ENCODE data around the gene TPD52L2. TPM values are rescaled to one million over a fixed set of nuclear protein-coding genes. Genes with fewer than 3 reads are reported as not detected.
A peak's percentile ranks its signal among the peaks of the same experiment; 100 is the strongest.

Gene TPD52L2
- total RNA-seq, 1 donor from 2014 or later, result 57.4 TPM

GRCh38 chr20:63935447-63935846 is 70.4 kb downstream of the TPD52L2 start:
- Mint-ChIP-seq H3K4me3 (no peak overlapping the region), H3K9me3 (no peaks in the 10 kb centered on the region), H3K27ac (ENCODE audit: unreplicated experiment) (no peak overlapping the region), H3K36me3 (ENCODE audit: low read depth) (peaks cover 17% of the 10 kb centered on the region), H3K27me3 (ENCODE audit: low read depth) (no peaks in the 10 kb centered on the region), H3K4me1 (no peaks in the 10 kb centered on the region)
- no peak for DNase-seq (ENCODE audit: low read depth, low spot score)
- TF ChIP-seq CTCF (conservative IDR thresholded peaks at IDR 0.05), result no peak

- H3K4me1 Mint-ChIP-seq, result peaks cover 4% of the 10 kb centered on the region
- no peak for DNase-seq (ENCODE audit: low read depth, low spot score)
- no peak overlapping the region for H3K4me3 Mint-ChIP-seq
- no peaks in the 10 kb centered on the region for H3K9me3 Mint-ChIP-seq
- no peak for TF ChIP-seq CTCF (conservative IDR thresholded peaks at IDR 0.05)
- no peaks in the 10 kb centered on the region for H3K27me3 Mint-ChIP-seq (ENCODE audit: low read depth)
- H3K27ac Mint-ChIP-seq (ENCODE audit: unreplicated experiment), result no peak overlapping the region
- peaks cover 17% of the 10 kb centered on the region for H3K36me3 Mint-ChIP-seq (ENCODE audit: low read depth)
These were observed 72.5 kb downstream of the TPD52L2 start for GRCh38 chr20:63937596-63937995.

- Mint-ChIP-seq H3K4me1 (peaks cover 4% of the 10 kb centered on the region), H3K4me3 (no peak overlapping the region), H3K36me3 (ENCODE audit: low read depth) (peaks cover 17% of the 10 kb centered on the region), H3K27me3 (ENCODE audit: low read depth) (no peaks in the 10 kb centered on the region), H3K9me3 (no peaks in the 10 kb centered on the region), H3K27ac (ENCODE audit: unreplicated experiment) (no peak overlapping the region)
- DNase-seq (ENCODE audit: low read depth, low spot score), result no peak
- TF ChIP-seq CTCF (conservative IDR thresholded peaks at IDR 0.05), result no peak
These were observed 74.2 kb downstream of the TPD52L2 start for GRCh38 chr20:63939061-63939935.

DNA sequence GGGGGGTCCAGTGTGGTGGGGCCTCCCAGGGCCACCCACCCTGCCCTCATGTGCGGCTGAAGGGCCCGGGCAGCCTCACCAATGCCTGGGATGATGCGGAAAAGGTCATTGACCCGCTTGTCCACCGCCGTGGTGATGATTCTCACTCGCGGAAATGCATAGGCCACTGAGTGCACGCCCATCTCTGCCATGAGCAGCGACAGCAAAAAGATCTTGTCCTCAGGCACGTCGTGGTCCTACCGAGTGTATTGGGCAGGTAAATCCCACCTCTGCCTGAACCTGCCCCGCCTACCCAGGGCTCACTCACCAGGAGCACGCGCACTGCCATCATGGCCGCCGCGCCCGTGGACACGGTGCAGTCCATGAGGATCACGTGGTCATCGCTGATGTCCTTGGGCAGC is 75.0 kb downstream of the TPD52L2 start:
- no peak for TF ChIP-seq CTCF (conservative IDR thresholded peaks at IDR 0.05)
- no peak for DNase-seq (ENCODE audit: low read depth, low spot score)
- Mint-ChIP-seq H3K27me3 (ENCODE audit: low read depth) (no peaks in the 10 kb centered on the region), H3K4me1 (peaks cover 4% of the 10 kb centered on the region), H3K27ac (ENCODE audit: unreplicated experiment) (no peak overlapping the region), H3K9me3 (no peaks in the 10 kb centered on the region), H3K4me3 (no peak overlapping the region), H3K36me3 (ENCODE audit: low read depth) (peaks cover 13% of the 10 kb centered on the region)

DNA sequence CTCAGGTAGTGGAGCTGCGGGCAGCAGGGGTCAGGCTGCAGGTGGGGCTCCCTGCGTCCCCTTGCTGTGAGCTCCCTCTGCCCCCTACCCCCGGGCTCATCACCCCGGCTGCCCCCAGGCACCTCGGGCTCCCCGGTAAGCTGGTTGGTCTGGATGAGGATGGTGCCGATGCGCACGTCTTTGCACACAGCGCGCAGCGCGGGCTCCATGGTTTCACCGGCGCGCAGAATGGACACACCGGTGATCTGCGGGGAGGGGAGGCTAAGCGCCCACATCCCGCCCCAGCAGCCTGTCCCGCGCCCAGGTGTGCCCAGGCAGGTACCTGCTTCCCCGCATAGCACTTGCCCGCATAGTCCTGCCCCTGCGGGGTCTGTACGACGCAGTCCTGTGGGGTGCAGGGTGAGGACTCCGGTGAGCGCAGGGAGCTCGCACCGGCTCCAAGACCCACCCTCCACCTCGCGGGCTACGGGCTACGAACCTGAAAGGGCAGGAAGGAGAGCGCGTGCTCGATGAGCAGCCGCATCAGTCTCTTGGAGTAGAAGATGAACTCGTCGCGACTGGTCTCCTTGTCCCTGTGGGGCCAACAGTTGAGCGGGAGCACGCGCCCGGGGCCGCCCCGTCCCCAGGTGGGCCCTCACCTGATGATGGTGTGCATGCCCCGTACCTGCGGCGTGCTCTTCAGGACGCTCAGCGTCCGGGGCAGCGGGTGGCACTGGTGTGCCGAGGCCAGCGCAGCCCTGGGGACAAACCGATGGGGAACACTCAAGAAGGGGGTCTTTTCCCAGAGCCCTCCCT is 75.6 kb downstream of the TPD52L2 start:
- no peak for TF ChIP-seq CTCF (conservative IDR thresholded peaks at IDR 0.05)
- H3K9me3 Mint-ChIP-seq, result no peaks in the 10 kb centered on the region
- no peak overlapping the region for H3K4me3 Mint-ChIP-seq
- H3K4me1 Mint-ChIP-seq, result peaks cover 4% of the 10 kb centered on the region
- no peak for DNase-seq (ENCODE audit: low read depth, low spot score)
- no peak overlapping the region for H3K27ac Mint-ChIP-seq (ENCODE audit: unreplicated experiment)
- H3K36me3 Mint-ChIP-seq (ENCODE audit: low read depth), result peaks cover 11% of the 10 kb centered on the region
- no peaks in the 10 kb centered on the region for H3K27me3 Mint-ChIP-seq (ENCODE audit: low read depth)

Small RNA genes within 50 kb of the gene (microRNA-seq; reads per million reads assigned to microRNA genes)
- gene MIR1914 (14.8 reads per million, percentile 30 among the genes with 10 or more reads in this experiment), gene MIR941-1 (not detected), gene MIR941-2 (not detected), gene MIR941-3 (not detected), gene MIR941-4 (not detected), gene MIR941-5 (not detected)

Other genes starting within 250 kb of the TPD52L2 start
- 14.6 and 15.2 TPM in 2 replicates for gene GMEB2, start 238.2 kb upstream of the TPD52L2 start, total RNA-seq
- 96.4 and 101 TPM in 2 replicates for gene STMN3, start 211.8 kb upstream of the TPD52L2 start, total RNA-seq
- 46.7 and 48.4 TPM in 2 replicates for gene RTEL1, start 207.0 kb upstream of the TPD52L2 start, total RNA-seq
- gene TNFRSF6B, start 168.6 kb upstream of the TPD52L2 start, total RNA-seq, result not detected in 2 replicates
- 41.0 and 42.1 TPM in 2 replicates for gene ARFRP1, start 157.3 kb upstream of the TPD52L2 start, total RNA-seq
- gene ZGPAT, start 157.2 kb upstream of the TPD52L2 start, total RNA-seq, result 31.3 and 32.1 TPM in 2 replicates
- 16.5 and 17.6 TPM in 2 replicates for gene LIME1, start 128.6 kb upstream of the TPD52L2 start, total RNA-seq
- 73.3 and 79.1 TPM in 2 replicates for gene SLC2A4RG, start 125.5 kb upstream of the TPD52L2 start, total RNA-seq
- gene ZBTB46, start 34.0 kb upstream of the TPD52L2 start, total RNA-seq, result 23.7 and 23.8 TPM in 2 replicates
- not detected in 2 replicates for gene ABHD16B, start 3.8 kb upstream of the TPD52L2 start, total RNA-seq
- gene DNAJC5, start 29.9 kb downstream of the TPD52L2 start, total RNA-seq, result 46.9 and 47.3 TPM in 2 replicates
- 39.3 and 39.9 TPM in 2 replicates for gene UCKL1, start 91.1 kb downstream of the TPD52L2 start, total RNA-seq
- gene ZNF512B, start 104.7 kb downstream of the TPD52L2 start, total RNA-seq, result 33.0 and 34.0 TPM in 2 replicates
- 6.4 and 8.0 TPM in 2 replicates for gene SAMD10, start 114.4 kb downstream of the TPD52L2 start, total RNA-seq
- gene PRPF6, start 115.9 kb downstream of the TPD52L2 start, total RNA-seq, result 77.4 and 81.5 TPM in 2 replicates
- 2.1 and 2.3 TPM in 2 replicates for gene C20orf204, start 170.9 kb downstream of the TPD52L2 start, total RNA-seq
- gene SOX18, start 184.4 kb downstream of the TPD52L2 start, total RNA-seq, result not detected in 2 replicates
- gene TCEA2, start 197.9 kb downstream of the TPD52L2 start, total RNA-seq, result 82.5 and 83.3 TPM in 2 replicates
- 11.1 and 11.7 TPM in 2 replicates for gene RGS19, start 214.2 kb downstream of the TPD52L2 start, total RNA-seq
- gene OPRL1, start 214.8 kb downstream of the TPD52L2 start, total RNA-seq, result 0.93 and 0.96 TPM in 2 replicates
- not detected in 2 replicates for gene LKAAEAR1, start 219.1 kb downstream of the TPD52L2 start, total RNA-seq
- gene NPBWR2, start 242.3 kb downstream of the TPD52L2 start, total RNA-seq, result not detected in 2 replicates